G401.6 (cell line): ENCODE data around the gene EVI2B.
A peak's percentile ranks its signal among the peaks of the same experiment; 100 is the strongest.
"Not testable (repeated sequence)": the region's sequence is repeated elsewhere in the genome, so short reads cannot be mapped to it uniquely, and the experiment has no call there.

ENCODE experiments used
- FAIRE-seq: peaks from 2 replicates; lab custom pipeline; 2012; peaks lifted over from hg19 to GRCh38; lab: Jason Lieb, UNC

EVI2B gene

DNA sequence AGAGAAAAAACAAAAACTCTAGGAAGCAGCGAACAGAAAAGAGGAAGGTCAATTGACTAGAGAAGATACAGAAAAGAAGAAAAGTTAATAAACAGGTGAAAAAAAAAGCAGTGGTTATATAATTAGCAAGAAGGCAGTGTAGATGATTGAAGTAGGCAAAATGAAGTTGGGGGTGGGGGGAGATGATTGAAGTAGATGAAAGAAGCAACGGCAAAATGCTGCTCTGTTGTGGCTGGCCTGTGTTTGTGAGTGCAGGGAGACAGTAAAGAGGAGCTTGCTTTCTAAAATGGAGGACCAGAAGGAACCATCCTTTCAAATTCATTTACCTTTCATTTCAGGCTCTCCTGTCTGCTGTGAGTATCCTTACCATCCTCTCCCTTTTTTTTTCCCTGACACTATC is 3.6 kb downstream of the EVI2B start:
- FAIRE-seq: no peak

DNA sequence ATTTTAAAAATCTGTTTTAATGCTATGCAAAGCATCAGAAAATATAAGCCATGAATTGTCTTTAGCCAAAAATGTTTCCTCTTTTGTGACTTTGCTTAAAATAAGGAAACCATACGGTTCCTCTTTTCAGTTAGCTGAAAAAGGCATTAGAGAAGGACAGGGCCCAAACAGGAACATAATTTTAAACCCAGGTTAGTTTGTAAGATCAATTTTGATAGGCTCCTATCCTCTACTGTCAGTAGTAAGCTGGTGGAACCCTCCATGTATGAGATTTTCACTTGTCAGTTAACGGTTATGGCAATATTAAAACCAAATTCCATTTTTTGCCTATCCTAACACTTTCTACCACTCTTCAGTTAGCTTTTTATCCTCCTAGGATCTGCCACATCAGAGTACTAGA is 4.3 kb downstream of the EVI2B start:
- FAIRE-seq: no peak

DNA sequence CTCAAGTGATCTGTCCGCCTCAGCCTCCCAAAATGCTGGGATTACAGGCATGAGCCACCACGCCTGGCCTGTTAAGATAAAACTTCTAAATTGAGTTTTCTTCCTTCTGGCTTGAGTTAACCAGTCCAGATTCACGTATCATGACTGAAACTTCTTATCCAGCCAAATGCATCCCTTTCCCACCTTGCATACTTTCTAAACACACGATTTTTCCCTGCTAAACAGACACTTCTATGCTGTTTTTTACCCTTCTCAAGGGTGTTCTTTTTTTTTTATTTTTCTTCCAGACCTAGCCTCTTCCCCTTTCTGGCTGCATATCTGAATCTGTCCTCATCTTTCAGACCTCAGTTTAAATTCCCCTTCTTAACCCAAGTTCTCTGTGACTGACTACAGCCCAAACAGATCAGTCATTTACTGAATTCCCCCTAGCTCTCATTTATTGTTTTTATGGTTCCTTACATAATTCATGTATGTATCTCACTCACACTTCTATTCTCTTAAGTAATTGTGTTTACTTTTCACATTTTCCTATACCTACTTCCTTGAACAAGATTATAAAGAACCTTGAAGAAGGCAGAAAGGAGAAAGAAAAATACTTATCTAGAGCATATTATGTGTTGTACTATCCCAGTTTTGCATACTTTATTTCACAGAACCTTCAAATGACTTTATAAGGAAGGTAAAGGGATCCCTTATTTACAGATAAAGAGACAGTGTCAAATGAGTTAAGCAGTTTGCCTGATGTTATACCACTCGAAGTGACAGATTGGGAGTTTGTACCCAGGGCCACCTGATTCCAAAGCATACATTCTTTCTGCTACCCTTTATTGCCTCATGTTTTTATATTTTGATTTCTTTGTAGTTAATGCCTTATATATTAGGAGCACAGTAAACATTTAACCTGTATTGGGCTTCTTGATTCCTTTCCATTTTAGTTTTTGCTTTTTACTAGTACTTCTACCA is 5.2 kb downstream of the EVI2B start:
- no peak for FAIRE-seq

DNA sequence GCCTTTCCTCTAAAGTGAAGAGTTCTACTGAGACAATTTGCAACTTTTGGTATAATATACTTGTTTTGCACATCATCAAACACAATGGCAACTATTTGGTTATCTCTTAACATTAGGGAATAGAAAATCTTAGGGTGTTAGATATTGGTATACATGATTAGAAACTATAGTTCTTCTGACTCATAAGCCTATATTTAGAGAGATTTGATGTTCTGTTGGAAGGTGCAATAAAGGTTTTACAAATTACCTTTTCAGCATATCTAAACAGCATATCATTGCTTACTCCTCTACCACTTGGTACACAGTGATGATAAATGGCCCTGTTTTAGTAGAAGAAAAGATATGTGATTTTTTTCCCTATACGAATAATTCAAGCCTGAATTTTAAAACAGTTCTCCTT is 6.2 kb downstream of the EVI2B start:
- FAIRE-seq: no peak

DNA sequence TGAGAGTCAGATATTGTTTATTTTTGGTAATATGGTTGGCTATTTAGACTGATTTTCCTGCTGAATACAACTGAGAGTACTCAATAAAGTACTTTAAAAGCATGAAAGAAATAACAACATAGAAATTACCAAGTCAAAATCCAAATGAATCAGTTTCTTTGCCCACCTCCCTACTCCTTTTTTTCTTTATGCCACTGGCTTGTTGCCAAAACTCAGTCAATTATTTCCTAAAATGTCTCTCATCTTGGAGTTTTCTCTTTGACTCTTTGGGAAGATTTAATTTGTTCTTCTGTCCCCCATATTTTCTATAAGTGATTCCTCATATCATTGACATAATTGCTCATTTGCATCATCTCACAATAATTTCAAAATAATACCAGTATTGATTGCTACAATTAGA is 14.2 kb downstream of the EVI2B start:
- no peak for FAIRE-seq

DNA sequence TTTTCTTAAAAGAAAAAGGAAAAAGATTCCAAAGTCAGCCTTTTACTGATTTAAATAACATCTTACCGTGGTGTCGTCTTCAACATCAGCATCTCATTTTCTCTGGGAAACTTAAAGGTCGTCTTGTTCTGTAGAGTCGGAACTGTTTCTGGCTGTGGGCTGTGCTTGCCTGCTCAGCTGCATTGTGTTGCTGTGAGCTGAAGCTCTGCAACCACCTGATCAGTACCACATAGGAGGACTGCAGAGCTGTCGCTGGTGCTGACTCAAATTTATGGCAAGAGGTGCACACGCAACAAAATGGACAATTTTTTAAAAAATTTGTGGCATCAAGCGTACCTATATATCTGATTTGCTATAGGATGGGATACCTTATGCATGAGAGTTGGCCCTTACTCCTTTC is 16.8 kb downstream of the EVI2B start, which contains the start of gene OMG:
TSS of gene OMG (minus strand) at position 150 of the 400 bp plus-strand sequence. CDS start 908 bp downstream, outside the sequence.
- no peak for FAIRE-seq

DNA sequence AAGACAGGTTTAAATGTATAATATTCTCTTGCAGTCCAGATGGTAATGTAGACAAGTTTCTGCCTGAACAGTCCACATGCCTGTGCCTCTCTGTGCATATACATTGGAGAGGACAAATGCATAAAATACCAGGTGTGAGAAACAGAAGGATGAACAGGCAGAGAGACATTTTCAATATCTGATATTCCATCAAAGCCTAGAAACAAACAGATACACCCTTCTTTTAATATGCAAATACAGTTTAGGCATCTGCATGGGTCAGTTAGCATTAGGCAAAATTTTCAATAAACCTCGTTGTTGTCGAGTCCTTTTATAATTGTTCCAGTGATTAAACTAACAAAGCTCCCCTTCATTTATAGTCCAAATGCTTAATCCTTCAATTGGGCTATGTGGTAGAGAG is 17.7 kb downstream of the EVI2B start:
- FAIRE-seq: no peak

DNA sequence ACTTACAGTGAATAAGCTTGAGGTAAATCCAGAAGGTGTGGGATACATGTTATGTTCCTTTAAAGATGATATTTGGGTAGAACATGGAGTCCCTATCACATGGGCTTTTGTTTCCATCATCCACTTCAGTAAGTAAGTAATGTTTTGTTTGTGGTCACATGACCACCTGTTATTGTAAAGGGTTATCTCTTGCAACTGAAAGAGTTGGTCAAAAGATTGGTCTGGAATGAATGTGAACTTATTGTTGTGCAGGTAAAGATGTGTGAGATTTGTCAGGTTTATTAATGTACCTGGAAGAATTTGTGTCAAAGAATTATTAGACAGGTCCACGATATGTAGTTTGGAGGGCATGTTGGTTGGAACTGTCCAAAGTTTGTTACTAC is 18.4 kb downstream of the EVI2B start:
- FAIRE-seq: no peak

DNA sequence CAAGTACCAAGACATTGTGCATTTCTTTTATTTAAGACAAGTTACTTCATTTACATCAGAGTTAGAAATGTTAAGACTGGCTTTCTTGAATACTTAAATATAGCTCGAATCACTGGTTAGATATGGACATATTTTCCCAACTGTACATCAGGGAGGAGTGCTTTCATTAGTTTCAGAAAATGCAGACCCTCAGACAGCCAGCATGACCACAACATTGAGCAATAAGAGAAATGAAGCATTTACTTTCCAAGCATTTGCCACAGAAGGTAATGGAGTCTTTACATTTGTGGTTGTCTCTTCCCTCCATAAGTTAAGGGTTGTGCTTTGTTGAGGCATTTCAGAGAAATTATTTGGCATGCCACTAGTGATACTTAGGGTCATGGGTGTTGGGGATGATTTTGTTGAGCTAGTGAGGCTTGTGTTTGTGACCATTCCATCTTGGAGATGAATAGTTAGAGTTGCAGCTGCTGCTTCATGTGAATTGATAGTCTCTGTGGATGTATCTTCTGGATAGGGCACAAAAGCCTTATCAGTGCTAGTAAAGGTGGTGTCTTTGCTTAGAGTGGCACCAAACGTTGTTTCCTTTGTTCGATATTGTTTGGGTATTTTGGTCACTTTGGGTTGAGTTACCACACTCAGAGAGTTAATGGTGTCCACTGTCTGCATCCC is 18.9 kb downstream of the EVI2B start:
- FAIRE-seq: no peak

DNA sequence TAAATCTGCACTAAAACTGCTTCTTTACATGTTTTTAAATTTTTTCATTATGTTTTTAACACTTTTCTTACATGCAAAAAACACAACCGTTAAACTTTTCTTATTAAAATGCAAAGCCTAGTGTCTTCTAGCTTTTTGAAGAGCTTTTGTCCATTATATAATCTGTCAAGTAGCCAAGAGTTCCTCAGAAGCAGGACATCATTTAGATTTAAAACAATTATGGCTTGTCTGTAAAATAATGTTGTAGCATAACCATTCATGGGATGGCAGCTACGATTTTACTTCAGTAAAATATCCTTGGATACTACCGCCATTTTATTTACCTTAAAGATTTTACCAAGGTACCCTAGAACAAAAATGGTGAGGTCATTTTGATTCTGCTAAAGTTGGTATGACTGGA is 19.6 kb downstream of the EVI2B start:
- FAIRE-seq: no peak

DNA sequence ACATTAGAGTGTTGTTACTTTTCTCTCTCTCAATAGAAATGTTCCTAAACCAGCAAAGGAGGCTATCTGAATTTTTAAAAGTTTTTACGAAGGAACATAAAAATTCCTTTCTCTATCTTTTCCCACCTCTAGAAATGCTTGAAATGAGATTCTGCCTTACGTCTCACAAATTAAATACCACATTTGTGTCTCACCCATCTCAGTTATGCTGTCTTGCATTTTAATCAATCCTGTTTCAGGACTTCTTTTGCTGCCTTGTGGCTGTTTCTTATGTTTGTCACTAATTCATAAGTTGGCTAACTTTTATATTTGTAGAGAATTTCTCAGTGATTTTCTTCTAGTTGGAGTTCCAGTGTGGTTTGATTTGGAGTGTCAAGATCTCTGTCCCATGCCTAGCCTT is 20.3 kb downstream of the EVI2B start:
- no peak for FAIRE-seq

DNA sequence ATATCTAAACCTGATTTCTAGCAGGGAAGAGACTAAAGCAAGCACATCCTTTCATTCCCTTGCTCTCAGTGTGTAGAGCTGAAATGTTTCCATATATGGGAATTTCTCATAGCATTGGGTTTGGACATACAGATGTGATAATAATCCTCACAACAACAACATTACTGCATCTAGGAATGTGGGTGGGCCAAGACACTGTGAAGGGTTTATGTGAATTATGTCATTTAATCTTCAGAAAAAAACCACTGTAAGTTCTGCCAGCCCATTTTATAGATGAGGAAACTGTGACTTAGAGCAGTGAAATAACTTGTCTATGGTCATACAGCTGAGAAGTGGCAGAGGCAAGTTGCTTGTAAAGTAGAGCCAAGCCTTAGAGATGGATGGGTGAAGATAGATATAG is 22.0 kb downstream of the EVI2B start:
- FAIRE-seq: no peak

DNA sequence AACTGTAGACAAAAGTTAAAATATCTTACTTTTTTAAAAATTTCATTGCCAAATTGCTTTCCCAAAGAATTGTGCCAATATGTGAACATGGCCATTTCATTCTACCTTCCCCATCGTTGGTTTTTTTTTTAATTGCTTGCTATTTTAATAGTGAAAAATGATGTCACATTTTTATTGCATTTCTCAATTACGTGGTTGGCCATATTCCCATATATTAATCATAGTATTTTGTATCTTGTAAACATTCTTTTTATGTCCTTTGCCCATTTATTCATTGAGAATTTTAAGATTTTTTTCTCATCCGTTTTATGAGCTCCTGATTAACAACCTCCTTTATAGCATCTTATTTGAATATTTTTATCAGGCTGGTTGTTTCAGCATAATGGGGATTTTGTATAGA is 24.1 kb downstream of the EVI2B start:
- peak; percentile 49 for FAIRE-seq

DNA sequence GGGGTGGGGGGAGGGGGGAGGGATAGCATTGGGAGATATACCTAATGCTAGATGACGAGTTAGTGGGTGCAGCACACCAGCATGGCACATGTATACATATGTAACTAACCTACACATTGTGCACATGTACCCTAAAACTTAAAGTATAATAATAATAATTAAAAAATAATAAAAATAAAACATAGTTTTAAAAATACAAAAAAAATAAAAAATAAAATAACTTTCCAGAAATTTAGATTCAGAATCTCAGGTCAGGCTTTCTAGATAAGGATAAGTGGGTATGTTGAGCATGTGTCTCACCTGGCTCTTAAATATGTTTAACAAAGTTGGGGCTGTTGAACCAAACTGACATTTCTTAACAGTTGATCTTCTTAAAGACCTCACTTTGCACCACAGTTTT is 25.9 kb downstream of the EVI2B start:
- not testable (repeated sequence) for FAIRE-seq

DNA sequence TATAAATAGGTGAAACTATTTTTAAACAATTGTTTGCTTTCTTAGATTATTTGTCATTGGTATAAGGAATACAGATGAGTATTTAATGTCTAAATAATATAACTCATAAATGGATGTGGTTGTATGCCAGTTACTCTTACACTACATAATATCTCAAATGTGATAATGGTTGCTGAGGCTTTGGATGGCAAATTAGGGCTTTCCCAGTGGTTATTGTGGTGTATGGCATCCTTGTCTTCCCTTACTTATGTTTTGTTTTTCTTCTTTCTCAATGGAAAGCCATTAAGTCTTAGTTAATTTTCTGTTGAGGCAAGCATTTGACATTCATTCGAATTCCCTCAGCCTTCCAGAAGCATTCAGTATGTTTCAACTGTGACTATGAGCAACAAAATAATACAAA is 27.3 kb downstream of the EVI2B start:
- FAIRE-seq: no peak

DNA sequence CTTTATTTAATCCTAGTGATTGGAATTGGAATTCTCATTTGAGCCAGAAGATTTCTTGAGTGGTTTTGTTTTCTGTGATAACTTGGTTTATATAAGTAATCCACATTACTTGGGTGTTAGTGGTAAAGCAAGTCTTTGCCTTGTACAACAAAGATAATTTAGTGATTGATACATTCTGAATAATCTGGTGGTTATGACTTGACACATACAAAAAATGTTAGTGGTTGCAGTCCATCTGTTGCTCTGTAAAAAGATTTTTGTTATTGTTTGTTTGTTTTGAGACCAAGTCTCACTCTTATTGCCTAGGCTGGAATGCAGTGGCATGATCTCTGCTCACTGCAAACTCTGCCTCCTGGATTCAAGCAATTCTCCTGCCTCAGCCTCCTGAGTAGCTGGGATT is 30.0 kb downstream of the EVI2B start:
- no peak for FAIRE-seq

DNA sequence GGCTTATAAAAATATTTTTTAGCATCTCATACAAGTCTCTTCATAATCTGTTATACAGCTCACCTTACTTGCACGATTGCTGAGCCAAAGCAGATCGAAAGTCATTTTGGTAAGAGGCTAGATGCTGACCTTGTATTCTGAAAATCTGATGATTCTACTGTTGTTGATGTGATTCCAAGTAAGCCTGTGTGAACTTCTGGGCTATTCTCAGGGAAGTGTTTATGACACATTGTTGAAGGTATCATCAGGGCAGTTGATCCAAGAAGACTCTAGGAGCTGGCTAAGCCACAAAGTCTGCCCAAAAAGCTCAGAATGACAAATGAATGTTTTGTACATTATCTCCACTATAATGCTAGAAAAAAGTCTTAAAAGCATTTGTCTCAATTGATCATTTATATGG is 32.8 kb downstream of the EVI2B start:
- no peak for FAIRE-seq

DNA sequence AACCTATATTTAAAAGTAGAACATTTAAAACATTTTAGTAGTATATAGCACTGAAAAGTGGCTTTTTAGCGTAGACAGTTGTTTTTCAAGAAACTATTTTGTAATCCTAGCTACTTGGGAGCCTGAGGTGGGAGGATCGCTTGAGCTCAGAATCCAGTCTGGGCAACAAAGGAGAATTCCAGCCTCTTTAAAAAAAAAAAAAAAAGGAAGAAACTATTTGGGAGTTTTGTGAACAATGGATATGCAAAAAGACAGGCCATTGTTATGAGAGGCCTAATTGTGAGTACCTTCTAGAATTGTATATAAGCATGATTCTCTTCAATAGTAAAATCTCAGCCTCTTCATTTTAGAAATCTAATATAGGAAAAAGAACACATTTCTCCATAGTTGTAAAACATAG is 34.5 kb downstream of the EVI2B start:
- no peak for FAIRE-seq

DNA sequence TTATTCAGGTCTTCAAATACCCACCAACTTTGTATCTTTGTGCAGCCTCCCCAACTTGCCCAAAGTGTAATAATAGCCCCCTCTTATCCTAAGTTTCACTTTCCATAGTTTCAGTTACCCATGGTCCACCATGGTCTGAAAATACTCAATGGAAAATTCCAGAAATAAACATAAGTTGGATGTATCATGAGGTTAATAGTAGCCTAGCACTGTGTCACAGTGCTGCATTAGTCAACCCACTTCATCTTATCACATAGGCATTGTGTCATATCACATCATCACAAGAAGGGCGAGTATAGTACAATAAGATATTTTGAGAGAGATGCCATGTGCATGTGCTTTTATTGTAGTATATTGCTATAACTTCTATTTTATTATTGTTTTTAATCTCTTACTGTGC is 38.7 kb downstream of the EVI2B start:
- no peak for FAIRE-seq

DNA sequence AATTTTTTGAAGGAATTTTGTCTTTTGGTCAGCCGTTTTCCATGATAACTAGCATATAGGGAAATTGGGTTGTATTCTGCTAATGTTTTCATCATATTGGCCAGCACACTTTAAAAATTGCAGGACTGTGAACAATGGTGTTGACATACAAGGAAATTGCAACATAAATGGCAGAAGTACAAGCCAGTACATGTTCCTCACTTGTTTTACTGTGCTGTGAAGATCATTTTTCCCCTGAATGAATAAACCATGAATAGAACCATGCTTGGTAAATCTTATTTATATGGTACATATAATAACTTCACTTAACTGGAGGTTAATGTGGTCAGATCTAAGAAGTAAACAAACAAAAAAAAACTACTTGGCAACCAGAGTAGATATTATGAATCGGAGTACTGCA is 39.6 kb downstream of the EVI2B start:
- FAIRE-seq: no peak

DNA sequence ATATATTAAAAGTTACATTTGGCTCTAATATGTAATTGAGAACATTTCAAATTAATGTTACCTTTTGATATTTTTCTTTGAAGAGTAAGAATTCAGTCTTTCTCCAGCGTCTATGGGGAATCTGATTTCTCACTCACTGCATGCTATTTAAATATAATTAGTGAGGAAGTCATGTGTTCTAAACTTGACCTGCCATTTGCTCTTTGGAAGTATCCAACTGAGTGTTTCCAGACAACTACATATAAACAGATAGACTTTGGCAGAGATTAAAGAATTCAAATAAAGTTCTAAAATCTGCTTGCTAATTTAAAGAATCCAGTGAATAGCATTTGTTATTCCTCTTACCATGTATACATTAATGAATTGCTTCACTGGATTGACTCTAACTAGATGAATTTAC is 40.3 kb downstream of the EVI2B start:
- no peak for FAIRE-seq

DNA sequence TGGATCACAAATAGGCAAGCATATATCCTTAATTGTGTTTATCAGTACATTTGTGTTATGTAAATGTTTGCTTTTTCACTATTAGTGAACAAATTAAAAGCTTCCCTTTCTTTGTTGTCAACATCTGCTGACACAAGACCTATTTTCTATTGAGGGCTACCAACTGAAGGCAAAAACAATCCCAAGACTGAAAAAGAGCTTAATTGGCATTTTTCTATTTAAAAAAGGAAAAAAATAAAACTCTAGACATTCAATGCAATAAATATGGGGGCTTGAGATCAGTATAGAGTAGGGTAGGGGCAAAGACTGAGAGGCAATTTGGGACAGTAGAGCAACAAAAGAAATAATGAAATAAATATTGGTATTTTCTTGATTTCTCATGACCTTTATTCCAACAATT is 41.1 kb downstream of the EVI2B start:
- FAIRE-seq: no peak

DNA sequence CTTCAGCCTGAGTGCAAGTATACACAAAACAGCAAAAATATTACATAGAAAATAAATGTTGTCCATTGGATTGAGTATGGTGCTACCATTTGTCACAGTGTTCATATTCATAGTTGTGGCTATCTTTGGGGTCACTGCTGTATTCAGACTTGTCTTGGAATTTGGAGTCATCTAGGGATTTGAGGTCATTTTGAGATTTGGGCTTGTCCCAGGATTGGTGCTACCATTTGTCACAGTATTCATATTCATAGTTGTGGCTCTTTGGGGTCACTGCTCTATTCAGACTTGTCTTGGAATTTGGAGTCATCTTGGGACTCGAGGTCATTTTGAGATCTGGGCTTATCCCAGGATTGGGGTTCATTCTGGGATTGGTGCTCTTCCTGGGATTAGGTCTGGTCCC is 41.6 kb downstream of the EVI2B start:
- FAIRE-seq: no peak

DNA sequence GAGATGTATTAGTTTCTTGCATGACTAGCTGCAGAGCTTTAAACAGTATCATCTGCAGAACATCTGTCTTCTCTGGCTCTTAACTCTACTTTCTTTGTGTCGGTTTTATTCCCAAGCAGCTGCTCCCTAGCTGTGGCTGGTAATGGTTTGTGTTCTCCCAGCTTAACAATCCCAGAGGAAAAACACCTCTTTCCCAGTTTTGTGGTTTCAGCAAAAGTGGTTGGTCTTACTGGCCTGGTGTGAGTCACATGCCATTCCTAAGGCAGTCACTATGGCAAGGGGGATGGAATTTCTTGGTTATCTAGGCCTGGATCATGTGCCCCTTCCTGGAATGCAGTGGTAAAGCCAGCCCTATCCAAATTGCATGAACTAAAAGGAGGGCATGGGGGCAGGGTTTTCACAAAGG is 44.3 kb downstream of the EVI2B start:
- FAIRE-seq: no peak
